Type B pancreatic cell (in vitro differentiated cells): ENCODE data around the gene SPDYE1. TPM values are rescaled to one million over a fixed set of nuclear protein-coding genes. Genes with fewer than 3 reads are reported as not detected.
A peak's percentile ranks its signal among the peaks of the same experiment; 100 is the strongest.
"Not testable (repeated sequence)": the region's sequence is repeated elsewhere in the genome, so short reads cannot be mapped to it uniquely, and the experiment has no call there.

Experiments used
- DNase-seq: peaks from one replicate; pipeline ENCODE4 v3.0.0; 2021; ENCODE audit warnings: mixed read lengths; ENCODE audit not compliant: unreplicated experiment; ENCODE audit errors: extremely low spot score
- H3K27ac Mint-ChIP-seq: 2 replicates; pipeline ENCODE4 v1.8.0; 2021; ENCODE audit warnings: mild to moderate bottlenecking, mixed read lengths
- H3K27me3 Mint-ChIP-seq: 2 replicates; pipeline ENCODE4 v1.8.0; 2021; ENCODE audit warnings: mixed read lengths
- H3K36me3 Mint-ChIP-seq: 2 replicates; pipeline ENCODE4 v1.8.0; 2021; ENCODE audit warnings: mixed read lengths
- H3K4me1 Mint-ChIP-seq: one replicate; pipeline ENCODE4 v1.8.0; 2021; ENCODE audit warnings: mixed read lengths; ENCODE audit not compliant: unreplicated experiment
- H3K4me3 Mint-ChIP-seq: 2 replicates; pipeline ENCODE4 v1.8.0; 2021; ENCODE audit warnings: mild to moderate bottlenecking, mixed read lengths
- H3K9me3 Mint-ChIP-seq: 2 replicates; pipeline ENCODE4 v1.8.0; 2021; ENCODE audit warnings: mixed read lengths
- long read RNA-seq: library from polyadenylated mRNA; unstranded; transcript quantifications from one replicate; pipeline ENCODE4 v2.0.0, GENCODE V29; 2020
- total RNA-seq: library from RNA; stranded (reverse); gene quantifications from 2 replicates; pipeline ENCODE4 v1.2.1, GENCODE V29; 2021; ENCODE audit warnings: low replicate concordance
- TF ChIP-seq, protein P1 (sequence below): fragments of 200-600 bp; sonication (generic); conservative IDR thresholded peaks from 2 replicates; pipeline ENCODE4 v1.5.0; 2021; ENCODE audit warnings: antibody characterized with exemption, mild to moderate bottlenecking

SPDYE1 gene, protein sequence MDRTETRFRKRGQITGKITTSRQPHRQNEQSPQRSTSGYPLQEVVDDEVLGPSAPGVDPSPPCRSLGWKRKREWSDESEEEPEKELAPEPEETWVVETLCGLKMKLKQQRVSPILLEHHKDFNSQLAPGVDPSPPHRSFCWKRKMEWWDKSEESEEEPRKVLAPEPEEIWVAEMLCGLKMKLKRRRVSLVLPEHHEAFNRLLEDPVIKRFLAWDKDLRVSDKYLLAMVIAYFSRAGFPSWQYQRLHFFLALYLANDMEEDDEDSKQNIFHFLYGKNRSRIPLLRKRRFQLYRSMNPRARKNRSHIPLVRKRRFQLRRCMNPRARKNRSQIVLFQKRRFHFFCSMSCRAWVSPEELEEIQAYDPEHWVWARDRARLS
- total RNA-seq: not detected in 2 replicates
- long read RNA-seq, partial matches to known transcripts: 0 of 4 reads
- long read RNA-seq, other reads (novel, unspliced or antisense): 4 of 4 reads

DNA sequence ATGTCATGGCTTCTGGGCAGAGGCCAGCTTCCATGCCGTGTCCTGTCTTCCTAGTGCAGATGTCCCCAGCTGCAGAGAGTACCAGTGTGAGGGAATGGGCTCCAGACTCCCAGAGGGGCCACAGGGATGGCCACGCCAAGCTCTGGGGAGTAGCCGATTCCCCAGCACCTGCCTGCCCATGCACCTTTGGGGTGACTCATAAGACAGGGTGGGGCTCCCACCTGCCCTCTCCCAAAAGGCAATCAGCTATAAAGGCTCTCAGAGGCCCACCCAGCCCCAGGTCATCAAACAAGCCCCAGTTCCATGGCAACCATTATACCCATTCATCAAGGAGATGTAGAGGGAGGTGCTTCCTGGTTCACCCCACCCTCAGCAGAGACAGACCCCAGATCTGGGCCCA is at the start of gene SPDYE1:
Gene SPDYE1, plus strand, starts transcription at position 366 of the 400 bp plus-strand sequence. CDS start 2,053 bp downstream, outside the sequence.
- H3K9me3 Mint-ChIP-seq, H3K27me3 Mint-ChIP-seq, H3K4me1 Mint-ChIP-seq, H3K27ac Mint-ChIP-seq, H3K4me3 Mint-ChIP-seq, H3K36me3 Mint-ChIP-seq, DNase-seq: not testable (repeated sequence)

DNA sequence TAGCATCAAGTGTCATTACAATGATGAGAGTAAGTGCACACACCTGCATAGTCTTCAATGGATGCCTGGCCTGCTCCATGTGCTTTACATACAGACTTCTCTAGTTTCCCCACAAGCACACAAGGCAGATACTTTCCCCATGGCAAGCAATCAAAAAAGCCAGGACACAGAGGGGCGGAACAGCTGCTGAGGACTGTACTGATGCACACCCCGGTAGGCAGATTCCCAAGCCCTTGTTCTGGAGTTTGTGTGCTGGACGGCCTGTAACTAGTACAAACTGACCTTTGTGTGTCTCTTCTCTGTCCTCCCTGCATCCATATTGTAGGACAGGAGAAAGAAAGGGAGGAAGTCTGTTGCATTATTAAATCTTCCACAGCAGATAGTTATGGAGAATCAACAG is 45.7 kb upstream of the SPDYE1 start:
- peaks cover 7% of the 10 kb centered on the region for H3K36me3 Mint-ChIP-seq
- no peaks in the 10 kb centered on the region for H3K27me3 Mint-ChIP-seq
- no peaks in the 10 kb centered on the region for H3K4me1 Mint-ChIP-seq
- TF ChIP-seq, protein P1, sequence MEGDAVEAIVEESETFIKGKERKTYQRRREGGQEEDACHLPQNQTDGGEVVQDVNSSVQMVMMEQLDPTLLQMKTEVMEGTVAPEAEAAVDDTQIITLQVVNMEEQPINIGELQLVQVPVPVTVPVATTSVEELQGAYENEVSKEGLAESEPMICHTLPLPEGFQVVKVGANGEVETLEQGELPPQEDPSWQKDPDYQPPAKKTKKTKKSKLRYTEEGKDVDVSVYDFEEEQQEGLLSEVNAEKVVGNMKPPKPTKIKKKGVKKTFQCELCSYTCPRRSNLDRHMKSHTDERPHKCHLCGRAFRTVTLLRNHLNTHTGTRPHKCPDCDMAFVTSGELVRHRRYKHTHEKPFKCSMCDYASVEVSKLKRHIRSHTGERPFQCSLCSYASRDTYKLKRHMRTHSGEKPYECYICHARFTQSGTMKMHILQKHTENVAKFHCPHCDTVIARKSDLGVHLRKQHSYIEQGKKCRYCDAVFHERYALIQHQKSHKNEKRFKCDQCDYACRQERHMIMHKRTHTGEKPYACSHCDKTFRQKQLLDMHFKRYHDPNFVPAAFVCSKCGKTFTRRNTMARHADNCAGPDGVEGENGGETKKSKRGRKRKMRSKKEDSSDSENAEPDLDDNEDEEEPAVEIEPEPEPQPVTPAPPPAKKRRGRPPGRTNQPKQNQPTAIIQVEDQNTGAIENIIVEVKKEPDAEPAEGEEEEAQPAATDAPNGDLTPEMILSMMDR: no peak
- no peak overlapping the region for H3K4me3 Mint-ChIP-seq
- H3K9me3 Mint-ChIP-seq: no peaks in the 10 kb centered on the region
- no peak for DNase-seq
- H3K27ac Mint-ChIP-seq: no peak overlapping the region

DNA sequence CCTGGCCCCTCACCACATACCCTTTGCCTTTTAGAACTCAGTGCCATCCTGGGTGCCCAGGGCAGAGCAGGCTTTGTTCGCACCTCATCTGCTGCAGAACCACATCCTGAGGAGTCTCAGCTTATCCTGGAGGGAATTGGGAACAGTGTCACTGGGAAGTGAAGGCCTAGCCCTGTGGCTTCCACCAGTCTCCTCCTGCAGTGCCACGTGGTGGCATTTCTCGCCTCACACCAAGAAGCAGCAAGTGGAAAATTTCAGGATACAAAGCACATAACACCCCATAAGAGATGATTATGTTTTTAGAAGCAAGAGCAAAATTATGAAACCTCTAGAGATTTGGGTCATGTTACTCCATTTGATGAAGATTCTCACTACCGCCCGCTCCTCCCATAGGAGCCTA is 44.6 kb upstream of the SPDYE1 start:
- no peaks in the 10 kb centered on the region for H3K9me3 Mint-ChIP-seq
- H3K4me3 Mint-ChIP-seq: no peak overlapping the region
- no peak for DNase-seq
- TF ChIP-seq, protein P1: no peak
- H3K27me3 Mint-ChIP-seq: no peaks in the 10 kb centered on the region
- H3K36me3 Mint-ChIP-seq: peaks cover 3% of the 10 kb centered on the region
- no peak overlapping the region for H3K27ac Mint-ChIP-seq
- H3K4me1 Mint-ChIP-seq: no peaks in the 10 kb centered on the region

DNA sequence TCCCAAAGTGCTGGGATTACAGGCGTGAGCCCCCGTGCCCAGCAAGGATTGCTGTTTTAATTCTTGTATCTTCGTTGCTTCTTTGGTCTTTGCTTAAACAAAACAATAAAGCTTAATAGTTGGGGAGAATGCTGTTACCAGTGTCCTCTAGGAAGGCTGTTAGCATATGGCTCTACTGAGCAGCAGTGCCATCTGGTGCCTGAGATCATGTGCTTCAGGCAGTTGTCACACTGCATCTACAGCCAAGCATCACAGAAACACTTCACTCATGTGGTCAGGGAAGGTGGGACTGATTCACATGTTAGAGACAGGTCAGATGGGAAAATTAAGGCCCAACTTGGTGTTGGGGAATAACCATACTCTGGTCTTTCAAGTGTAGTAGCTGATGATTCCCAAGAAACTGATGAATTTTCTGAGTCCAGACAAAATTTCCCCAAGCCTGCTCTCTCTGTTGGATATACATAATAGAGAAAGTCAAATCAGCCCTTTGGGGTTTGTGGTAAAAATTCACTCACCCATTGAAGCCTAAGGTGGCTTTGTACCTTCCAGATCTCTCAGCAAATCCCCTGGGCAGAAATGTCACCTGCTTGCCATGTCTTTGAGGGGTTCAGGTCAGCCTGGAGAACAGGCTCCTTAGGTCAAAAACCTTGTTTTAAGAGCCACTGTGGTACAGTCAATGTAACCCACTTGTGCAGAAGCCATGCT is 43.0 kb upstream of the SPDYE1 start:
- DNase-seq: no peak
- no peaks in the 10 kb centered on the region for H3K4me1 Mint-ChIP-seq
- no peaks in the 10 kb centered on the region for H3K9me3 Mint-ChIP-seq
- TF ChIP-seq, protein P1: peak; percentile 57
- peak overlapping the region; percentile 68 for H3K27ac Mint-ChIP-seq
- no peak overlapping the region for H3K4me3 Mint-ChIP-seq
- H3K27me3 Mint-ChIP-seq: no peaks in the 10 kb centered on the region
- peaks cover 6% of the 10 kb centered on the region for H3K36me3 Mint-ChIP-seq

DNA sequence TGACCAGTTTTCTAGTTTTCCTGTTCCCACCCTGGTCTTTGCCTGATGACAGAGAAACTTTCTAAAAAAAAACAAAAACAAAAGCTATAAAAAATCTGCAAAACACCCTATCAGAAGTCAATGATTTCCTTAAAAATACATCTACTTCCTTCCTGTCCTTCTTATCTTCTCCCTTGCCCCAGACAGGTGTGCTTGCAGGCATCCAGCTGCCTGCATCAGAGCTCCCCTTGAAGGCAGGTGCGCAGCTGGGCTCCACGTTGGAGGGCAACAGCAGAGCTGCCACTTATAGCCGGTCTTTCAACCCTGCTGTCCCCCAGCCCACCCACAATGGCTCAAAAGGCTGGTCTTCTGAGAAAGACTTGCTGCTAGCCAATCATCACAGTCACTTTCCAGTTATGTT is 41.7 kb upstream of the SPDYE1 start:
- TF ChIP-seq, protein P1: no peak
- no peaks in the 10 kb centered on the region for H3K27me3 Mint-ChIP-seq
- H3K4me3 Mint-ChIP-seq: no peak overlapping the region
- no peak overlapping the region for H3K27ac Mint-ChIP-seq
- no peak for DNase-seq
- H3K9me3 Mint-ChIP-seq: no peaks in the 10 kb centered on the region
- H3K4me1 Mint-ChIP-seq: no peaks in the 10 kb centered on the region
- H3K36me3 Mint-ChIP-seq: peaks cover 14% of the 10 kb centered on the region

DNA sequence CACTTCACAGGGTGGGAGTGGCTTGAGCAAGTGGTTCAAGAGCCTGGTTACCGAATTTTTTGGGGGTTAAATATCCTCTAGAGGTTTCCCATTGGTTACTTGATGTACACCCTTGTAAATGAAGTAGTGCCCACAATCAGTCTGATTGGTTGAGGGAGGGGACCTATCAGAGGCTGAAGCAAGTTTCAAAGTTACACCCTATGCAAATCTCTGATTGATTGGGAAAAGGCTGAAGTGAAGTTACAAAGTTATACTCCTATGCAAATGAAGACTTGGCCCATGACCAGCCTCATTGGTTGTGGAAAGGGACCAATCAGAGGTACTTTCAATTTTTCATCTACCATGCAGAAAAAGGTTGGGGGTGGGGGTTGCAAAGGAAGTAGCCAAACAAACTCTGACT is 36.8 kb upstream of the SPDYE1 start:
- Mint-ChIP-seq H3K27ac (no peak overlapping the region), H3K36me3 (peaks cover 11% of the 10 kb centered on the region), H3K27me3 (no peaks in the 10 kb centered on the region), H3K9me3 (no peaks in the 10 kb centered on the region), H3K4me1 (no peaks in the 10 kb centered on the region), H3K4me3 (no peak overlapping the region)
- TF ChIP-seq, protein P1: no peak
- no peak for DNase-seq

DNA sequence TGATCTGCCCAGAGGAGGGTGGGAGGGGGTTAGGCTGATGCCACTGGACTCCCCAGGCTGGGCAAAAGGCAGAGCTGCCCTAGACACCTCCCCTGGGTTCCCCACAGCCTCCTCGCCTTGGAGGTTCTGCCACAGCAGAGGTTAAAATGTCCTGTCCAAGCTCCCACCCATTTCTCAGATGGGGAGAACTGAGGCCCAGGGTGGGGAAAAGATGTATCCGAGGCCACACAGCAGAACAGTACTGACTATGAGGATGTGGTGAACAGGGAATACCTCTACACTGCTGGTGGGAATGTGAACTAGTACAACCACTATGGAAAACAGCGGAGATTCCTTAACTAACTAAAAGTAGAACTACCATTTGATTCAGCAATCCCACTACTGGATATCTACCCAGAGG is 31.3 kb upstream of the SPDYE1 start:
- H3K27me3 Mint-ChIP-seq, H3K27ac Mint-ChIP-seq, DNase-seq, H3K4me1 Mint-ChIP-seq, H3K4me3 Mint-ChIP-seq, H3K9me3 Mint-ChIP-seq, H3K36me3 Mint-ChIP-seq: not testable (repeated sequence)

DNA sequence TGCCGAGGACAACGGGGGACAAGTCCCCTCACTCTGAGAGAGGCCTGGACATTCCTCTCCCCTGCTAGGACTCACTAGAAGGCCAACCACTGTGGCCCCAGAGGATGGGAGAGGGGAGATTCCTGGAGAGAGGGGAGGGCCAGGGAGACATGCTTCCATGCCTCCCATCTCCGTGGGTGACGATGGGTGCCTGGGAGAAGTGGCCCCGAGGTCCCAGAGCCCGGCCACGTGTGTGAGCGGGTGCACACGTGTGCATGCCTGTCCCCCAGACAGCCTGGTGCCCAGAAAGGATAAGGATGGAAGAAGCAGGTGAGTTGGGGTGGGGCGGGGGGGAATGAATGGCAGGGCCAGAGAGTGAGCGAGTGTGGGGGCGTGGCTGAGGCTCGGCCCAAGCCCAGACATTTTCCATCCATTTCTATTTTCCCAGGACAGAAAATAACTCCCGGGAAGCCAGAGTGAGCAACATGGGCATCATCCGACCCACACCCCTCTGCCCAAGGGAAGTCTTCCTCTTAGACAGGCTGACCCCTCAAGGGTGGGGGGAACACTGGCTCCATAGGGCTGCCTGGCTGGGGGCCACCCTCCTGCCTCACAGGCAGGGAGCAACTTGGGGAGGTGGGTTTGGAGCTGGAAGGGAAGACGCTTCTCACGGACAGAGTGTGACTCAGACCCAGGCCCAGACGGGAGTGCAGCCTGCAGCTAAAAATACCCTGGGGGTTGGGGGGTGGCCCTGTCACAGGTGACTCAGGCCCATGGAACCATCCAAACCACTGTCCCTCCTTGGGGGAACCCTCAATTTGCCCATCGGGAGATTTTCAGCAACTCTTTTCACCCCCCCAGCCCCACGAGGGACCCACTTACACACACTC is 29.3 kb upstream of the SPDYE1 start:
- not testable (repeated sequence) for H3K27ac Mint-ChIP-seq, H3K4me1 Mint-ChIP-seq, DNase-seq, H3K4me3 Mint-ChIP-seq, H3K9me3 Mint-ChIP-seq, H3K36me3 Mint-ChIP-seq, H3K27me3 Mint-ChIP-seq
